ENCODE data around the gene DDX6. TPM values are rescaled to one million over a fixed set of nuclear protein-coding genes. Genes with fewer than 3 reads are reported as not detected.

DDX6 gene
- total RNA-seq, 1 experiment from 2014 or later: 59.4 TPM

DNA sequence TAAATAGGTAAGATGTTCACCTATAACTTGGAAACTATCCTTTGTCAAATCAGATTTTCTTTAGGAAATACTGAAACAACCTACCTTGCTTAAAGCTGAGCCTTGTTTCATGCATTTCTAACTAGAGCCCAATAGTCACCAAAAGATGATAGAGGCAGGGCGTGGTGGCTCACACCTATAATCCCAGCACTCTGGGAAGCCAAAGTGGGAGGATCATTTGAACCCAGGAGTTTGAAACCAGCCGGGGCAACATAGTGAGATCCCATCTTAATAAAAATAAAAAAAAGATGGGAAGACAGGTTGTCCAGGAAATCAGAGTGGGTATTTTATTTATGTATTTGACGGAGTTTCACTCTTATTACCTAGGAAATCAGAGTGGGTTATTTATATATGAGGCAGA is 38.3 kb downstream of the DDX6 start:
- DNase-seq (no peak), ATAC-seq (no peak)
- Histone ChIP-seq H2AFZ (ENCODE audit: low read length) (no peak overlapping the region), H3K79me2 (ENCODE audit: low read length) (no peaks in the 10 kb centered on the region), H3K4me1 (ENCODE audit: insufficient read depth, low read length) (no peaks in the 10 kb centered on the region), H3K27me3 (ENCODE audit: low read length) (no peaks in the 10 kb centered on the region), H3K36me3 (ENCODE audit: low read depth, low read length) (peaks cover 78% of the 10 kb centered on the region), H3K9me3 (ENCODE audit: low read length) (no peaks in the 10 kb centered on the region), H3K4me2 (ENCODE audit: low read length) (no peak overlapping the region), H3K9ac (ENCODE audit: low read length) (no peak overlapping the region), H3K9me2 (replicated peaks; ENCODE audit: low read length) (no peaks in the 10 kb centered on the region), H4K20me1 (ENCODE audit: low read length) (peaks cover 3% of the 10 kb centered on the region; the same call in 1 of the 2 replicates), H3K27ac (ENCODE audit: low read length) (no peak overlapping the region), H3K4me3 (ENCODE audit: low read length) (no peak overlapping the region), H3F3A (ENCODE audit: low read length, unreplicated experiment) (no peaks in the 10 kb centered on the region)
- intact Hi-C loops (cut with micrococcal nuclease): no loop called here
- ChIA-PET CTCF (no interaction called here), POLR2A (ENCODE audit: unreplicated experiment) (no interaction called here)
- TF ChIP-seq EZH2phosphoT487 (IDR thresholded peaks at IDR 0.05; ENCODE audit: borderline replicate concordance, low read length) (no peak), EZH2 (IDR thresholded peaks at IDR 0.05; ENCODE audit: low read length, unreplicated experiment) (no peak)
- TF ChIP-seq, protein P1, sequence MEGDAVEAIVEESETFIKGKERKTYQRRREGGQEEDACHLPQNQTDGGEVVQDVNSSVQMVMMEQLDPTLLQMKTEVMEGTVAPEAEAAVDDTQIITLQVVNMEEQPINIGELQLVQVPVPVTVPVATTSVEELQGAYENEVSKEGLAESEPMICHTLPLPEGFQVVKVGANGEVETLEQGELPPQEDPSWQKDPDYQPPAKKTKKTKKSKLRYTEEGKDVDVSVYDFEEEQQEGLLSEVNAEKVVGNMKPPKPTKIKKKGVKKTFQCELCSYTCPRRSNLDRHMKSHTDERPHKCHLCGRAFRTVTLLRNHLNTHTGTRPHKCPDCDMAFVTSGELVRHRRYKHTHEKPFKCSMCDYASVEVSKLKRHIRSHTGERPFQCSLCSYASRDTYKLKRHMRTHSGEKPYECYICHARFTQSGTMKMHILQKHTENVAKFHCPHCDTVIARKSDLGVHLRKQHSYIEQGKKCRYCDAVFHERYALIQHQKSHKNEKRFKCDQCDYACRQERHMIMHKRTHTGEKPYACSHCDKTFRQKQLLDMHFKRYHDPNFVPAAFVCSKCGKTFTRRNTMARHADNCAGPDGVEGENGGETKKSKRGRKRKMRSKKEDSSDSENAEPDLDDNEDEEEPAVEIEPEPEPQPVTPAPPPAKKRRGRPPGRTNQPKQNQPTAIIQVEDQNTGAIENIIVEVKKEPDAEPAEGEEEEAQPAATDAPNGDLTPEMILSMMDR (conservative IDR thresholded peaks at IDR 0.05; ENCODE audit: low read depth, low read length): no peak
- no TSS peak for BruUV-seq (replicated peaks)

GRCh38 chr11:118749429-118749828 is 41.5 kb downstream of the DDX6 start:
- no peaks in the 10 kb centered on the region for H3K4me1 ChIP-seq (ENCODE audit: insufficient read depth, low read length)
- no peak overlapping the region for H3K27ac ChIP-seq (ENCODE audit: low read length)
- intact Hi-C loops (cut with micrococcal nuclease): no loop called here
- H3K9me2 ChIP-seq (replicated peaks; ENCODE audit: low read length): no peaks in the 10 kb centered on the region
- H3K4me2 ChIP-seq (ENCODE audit: low read length): no peak overlapping the region
- TF ChIP-seq EZH2 (IDR thresholded peaks at IDR 0.05; ENCODE audit: low read length, unreplicated experiment) (no peak), EZH2phosphoT487 (IDR thresholded peaks at IDR 0.05; ENCODE audit: borderline replicate concordance, low read length) (no peak)
- TF ChIP-seq, protein P1 (conservative IDR thresholded peaks at IDR 0.05; ENCODE audit: low read depth, low read length): no peak
- no peaks in the 10 kb centered on the region for H3F3A ChIP-seq (ENCODE audit: low read length, unreplicated experiment)
- no peaks in the 10 kb centered on the region for H3K79me2 ChIP-seq (ENCODE audit: low read length)
- DNase-seq (no peak), ATAC-seq (no peak)
- ChIA-PET CTCF (no interaction called here), POLR2A (ENCODE audit: unreplicated experiment) (no interaction called here)
- H3K27me3 ChIP-seq (ENCODE audit: low read length): no peaks in the 10 kb centered on the region
- H2AFZ ChIP-seq (ENCODE audit: low read length): no peak overlapping the region
- H3K9ac ChIP-seq (ENCODE audit: low read length): no peak overlapping the region
- H3K36me3 ChIP-seq (ENCODE audit: low read depth, low read length): peaks cover 49% of the 10 kb centered on the region
- H3K4me3 ChIP-seq (ENCODE audit: low read length): no peak overlapping the region
- H4K20me1 ChIP-seq (ENCODE audit: low read length): peaks cover 3% of the 10 kb centered on the region; the same call in 1 of the 2 replicates
- H3K9me3 ChIP-seq (ENCODE audit: low read length): no peaks in the 10 kb centered on the region
- TSS peak; percentile 13 for BruUV-seq (replicated peaks)

DNA sequence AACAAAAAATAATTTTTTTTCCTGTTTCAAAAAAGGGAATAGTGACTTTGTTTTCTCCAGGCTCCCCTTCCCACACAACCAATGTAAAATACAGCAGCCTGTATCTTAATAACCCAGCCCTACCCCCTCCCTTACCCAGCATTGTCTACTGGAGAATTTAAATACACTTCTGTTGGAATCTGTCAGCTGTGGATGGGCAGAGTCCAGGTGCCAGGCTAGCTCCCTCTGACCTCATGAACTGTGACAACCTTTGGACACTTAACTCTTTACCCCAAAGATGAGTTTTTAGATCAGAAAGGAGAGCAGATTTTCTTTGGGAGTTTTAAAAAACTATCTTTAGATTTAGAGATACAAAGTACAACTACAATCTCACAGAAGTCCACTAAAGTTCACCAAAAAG is 42.9 kb downstream of the DDX6 start:
- H2AFZ ChIP-seq (ENCODE audit: low read length): no peak overlapping the region
- DNase-seq (no peak), ATAC-seq (no peak)
- no peak overlapping the region for H3K4me2 ChIP-seq (ENCODE audit: low read length)
- no peaks in the 10 kb centered on the region for H3K79me2 ChIP-seq (ENCODE audit: low read length)
- CTCF ChIA-PET: no interaction called here
- BruUV-seq (replicated peaks): no TSS peak
- POLR2A ChIA-PET (ENCODE audit: unreplicated experiment): interaction anchor here (0.5 kb wide), 1 partner anchor 49 kb away, joined by 4 read pairs; no protein-coding TSS in a partner anchor
- intact Hi-C loops (cut with micrococcal nuclease): no loop called here
- no peak overlapping the region for H3K27ac ChIP-seq (ENCODE audit: low read length)
- H3K4me3 ChIP-seq (ENCODE audit: low read length): no peak overlapping the region
- TF ChIP-seq, protein P1 (conservative IDR thresholded peaks at IDR 0.05; ENCODE audit: low read depth, low read length): no peak
- TF ChIP-seq EZH2phosphoT487 (IDR thresholded peaks at IDR 0.05; ENCODE audit: borderline replicate concordance, low read length): no peak
- no peaks in the 10 kb centered on the region for H3F3A ChIP-seq (ENCODE audit: low read length, unreplicated experiment)
- no peaks in the 10 kb centered on the region for H3K9me2 ChIP-seq (replicated peaks; ENCODE audit: low read length)
- peaks cover 3% of the 10 kb centered on the region; the same call in 1 of the 2 replicates for H4K20me1 ChIP-seq (ENCODE audit: low read length)
- peaks cover 39% of the 10 kb centered on the region; the same call in 1 of the 2 replicates for H3K36me3 ChIP-seq (ENCODE audit: low read depth, low read length)
- H3K9ac ChIP-seq (ENCODE audit: low read length): no peak overlapping the region
- no peaks in the 10 kb centered on the region for H3K4me1 ChIP-seq (ENCODE audit: insufficient read depth, low read length)
- H3K9me3 ChIP-seq (ENCODE audit: low read length): no peaks in the 10 kb centered on the region
- H3K27me3 ChIP-seq (ENCODE audit: low read length): no peaks in the 10 kb centered on the region
